PC-3 (cell line): ENCODE measurements around the gene ZNF672.

Experiments used
- EZH2 ChIP-seq: fragments of 300-600 bp; sonication (generic); IDR thresholded peaks from one replicate; pipeline ENCODE4 v1.6.1; 2017; ENCODE audit warnings: antibody characterized with exemption, mild to moderate bottlenecking, low read length; ENCODE audit not compliant: unreplicated experiment
- EZH2phosphoT487 ChIP-seq: fragments of 300-600 bp; sonication (generic); IDR thresholded peaks from 2 replicates; pipeline ENCODE4 v1.6.1; 2018; ENCODE audit warnings: mild to moderate bottlenecking, antibody characterized with exemption, low read length, borderline replicate concordance
- TF ChIP-seq, protein P1 (sequence below): fragments of 300-600 bp; sonication (generic); conservative IDR thresholded peaks from 2 replicates; pipeline ENCODE4 v1.5.1; 2017; ENCODE audit warnings: antibody characterized with exemption, low read depth, mild to moderate bottlenecking, low read length

DNA sequence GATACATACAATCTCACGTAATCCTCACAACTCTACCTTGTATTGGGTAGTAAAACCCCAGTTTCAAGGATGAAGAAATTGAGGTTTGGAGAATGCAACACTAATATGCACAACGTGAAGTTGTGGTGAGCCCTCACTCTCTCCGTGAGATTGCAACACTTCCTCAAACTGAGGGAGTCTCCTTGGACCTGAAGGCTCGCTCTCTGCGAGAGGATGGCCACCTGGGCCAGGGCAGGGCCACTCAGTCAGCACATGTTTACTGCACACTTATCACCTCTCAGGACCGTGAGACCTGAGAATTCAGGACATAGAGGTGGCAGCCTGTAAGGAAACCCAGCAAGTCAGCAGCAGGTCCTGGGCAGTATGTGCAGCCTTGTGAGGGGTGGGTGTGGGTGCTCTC, 21.0 kb upstream of the ZNF672 start:
- TF ChIP-seq EZH2phosphoT487: no peak
- TF ChIP-seq, protein P1, sequence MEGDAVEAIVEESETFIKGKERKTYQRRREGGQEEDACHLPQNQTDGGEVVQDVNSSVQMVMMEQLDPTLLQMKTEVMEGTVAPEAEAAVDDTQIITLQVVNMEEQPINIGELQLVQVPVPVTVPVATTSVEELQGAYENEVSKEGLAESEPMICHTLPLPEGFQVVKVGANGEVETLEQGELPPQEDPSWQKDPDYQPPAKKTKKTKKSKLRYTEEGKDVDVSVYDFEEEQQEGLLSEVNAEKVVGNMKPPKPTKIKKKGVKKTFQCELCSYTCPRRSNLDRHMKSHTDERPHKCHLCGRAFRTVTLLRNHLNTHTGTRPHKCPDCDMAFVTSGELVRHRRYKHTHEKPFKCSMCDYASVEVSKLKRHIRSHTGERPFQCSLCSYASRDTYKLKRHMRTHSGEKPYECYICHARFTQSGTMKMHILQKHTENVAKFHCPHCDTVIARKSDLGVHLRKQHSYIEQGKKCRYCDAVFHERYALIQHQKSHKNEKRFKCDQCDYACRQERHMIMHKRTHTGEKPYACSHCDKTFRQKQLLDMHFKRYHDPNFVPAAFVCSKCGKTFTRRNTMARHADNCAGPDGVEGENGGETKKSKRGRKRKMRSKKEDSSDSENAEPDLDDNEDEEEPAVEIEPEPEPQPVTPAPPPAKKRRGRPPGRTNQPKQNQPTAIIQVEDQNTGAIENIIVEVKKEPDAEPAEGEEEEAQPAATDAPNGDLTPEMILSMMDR: no peak
- no peak for TF ChIP-seq EZH2
